NCI-H1930 (cell line): ENCODE results near the gene MFN2.
"Not testable (repeated sequence)": the region's sequence is repeated elsewhere in the genome, so short reads cannot be mapped to it uniquely, and the experiment has no call there.

Experiments
- DNase-seq, 2 experiments: peaks; one replicate each; lab custom pipeline; 2025; lab: John Stamatoyannopoulos, UW

Gene MFN2

DNA sequence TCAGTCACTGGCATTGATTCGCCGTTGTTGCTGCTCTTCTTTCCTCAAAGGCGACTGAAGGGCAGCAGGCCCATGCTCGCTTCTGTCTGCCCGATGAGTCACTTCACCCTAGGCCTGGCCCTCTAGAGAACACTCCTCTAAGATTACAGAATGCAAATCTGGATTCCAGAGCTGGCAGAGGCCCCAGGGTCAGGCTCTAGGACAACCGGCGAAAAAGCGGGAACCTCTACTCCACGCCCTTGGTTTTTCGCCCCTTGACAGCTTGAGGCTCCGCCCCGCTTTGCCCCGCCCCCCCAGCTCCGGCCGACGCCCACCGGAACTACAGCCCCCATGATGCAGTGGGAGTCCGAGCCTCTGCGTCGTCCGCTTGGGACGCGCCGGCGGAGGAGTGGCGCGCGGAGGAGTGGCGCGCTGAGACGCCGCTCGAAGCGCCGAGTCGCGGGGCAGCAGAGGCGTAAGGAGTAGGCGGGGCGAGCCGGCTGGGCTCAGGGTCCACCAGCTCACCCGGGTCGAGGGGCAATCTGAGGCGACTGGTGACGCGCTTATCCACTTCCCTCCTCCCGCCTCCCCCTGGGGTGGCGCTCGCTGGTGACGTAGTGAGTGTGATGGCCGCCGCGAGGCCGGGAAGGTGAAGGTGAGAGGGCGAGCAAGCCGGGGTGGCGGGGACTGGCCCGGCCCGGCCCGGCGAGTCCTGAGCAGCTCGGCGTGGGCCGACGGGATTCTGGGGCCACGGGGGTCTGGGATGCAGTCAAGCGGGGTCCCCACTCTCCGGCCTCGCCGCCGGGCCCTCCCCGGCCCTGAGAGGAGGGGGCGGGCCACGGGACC, at the start of gene MFN2:
MFN2 (plus strand) TSS at position 594 of the 825 bp plus-strand sequence. CDS start 8,725 bp downstream, outside the sequence.
- DNase-seq: peak; percentile 94 to 96

DNA sequence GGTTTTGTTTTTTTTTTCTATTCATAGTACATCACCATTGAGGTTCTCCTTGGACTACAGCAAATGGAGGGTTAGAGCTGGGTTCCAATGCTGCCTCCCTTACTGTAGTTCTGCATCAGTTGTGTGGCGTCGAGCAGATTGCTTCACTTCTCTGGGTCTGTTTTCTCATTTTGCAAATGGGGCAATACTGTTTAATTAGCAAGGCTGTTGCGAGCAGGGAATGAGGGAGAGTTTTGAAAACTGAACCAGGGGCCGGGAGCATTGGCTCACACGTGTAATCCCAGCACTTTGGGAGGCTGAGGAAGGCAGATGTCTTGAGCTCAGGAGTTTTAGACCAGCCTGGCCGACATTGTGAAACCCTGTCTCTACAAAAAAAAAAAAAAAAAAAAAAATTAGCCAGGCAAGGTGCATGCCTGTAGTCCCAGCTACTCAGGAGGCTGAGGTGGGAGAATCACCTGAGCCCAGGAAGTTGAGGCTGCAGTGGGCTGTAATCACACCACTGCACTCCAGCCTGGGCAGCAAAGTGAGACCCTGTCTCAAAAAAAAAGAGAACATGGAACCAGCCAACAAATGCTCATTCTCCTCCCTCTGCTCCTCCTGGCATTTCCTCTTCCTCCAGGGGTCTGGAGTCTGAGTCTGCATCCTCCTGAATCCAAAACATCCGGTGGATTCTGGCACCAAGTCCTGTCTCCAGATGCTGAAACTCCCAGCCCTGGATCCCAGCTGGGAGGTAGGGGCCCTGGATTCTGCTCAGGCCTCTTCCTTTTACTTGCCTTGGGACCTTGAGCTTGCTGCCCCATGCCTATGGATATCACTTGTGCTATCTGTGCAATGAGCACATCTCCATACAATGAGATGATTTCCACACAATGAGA, 49.4 kb upstream of the MFN2 start:
- DNase-seq: no peak

DNA sequence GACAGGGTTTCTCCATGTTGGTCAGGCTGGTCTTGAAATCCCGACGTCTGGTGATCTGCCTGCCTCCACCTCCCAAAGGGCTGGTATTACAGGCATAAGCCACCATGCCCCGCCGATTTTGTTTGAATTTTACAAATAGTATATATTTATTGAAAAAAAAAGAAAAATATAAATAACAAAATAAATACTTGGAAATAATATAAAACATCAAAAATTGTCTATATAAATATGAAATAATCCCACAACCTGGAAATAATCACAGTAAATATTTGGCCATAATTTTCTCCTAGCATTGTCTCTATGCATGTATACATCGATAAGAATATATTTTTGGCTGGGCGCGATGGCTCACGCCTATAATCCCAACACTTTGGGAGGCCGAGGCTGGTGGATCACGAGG, 48.4 kb upstream of the MFN2 start:
- DNase-seq: no peak

DNA sequence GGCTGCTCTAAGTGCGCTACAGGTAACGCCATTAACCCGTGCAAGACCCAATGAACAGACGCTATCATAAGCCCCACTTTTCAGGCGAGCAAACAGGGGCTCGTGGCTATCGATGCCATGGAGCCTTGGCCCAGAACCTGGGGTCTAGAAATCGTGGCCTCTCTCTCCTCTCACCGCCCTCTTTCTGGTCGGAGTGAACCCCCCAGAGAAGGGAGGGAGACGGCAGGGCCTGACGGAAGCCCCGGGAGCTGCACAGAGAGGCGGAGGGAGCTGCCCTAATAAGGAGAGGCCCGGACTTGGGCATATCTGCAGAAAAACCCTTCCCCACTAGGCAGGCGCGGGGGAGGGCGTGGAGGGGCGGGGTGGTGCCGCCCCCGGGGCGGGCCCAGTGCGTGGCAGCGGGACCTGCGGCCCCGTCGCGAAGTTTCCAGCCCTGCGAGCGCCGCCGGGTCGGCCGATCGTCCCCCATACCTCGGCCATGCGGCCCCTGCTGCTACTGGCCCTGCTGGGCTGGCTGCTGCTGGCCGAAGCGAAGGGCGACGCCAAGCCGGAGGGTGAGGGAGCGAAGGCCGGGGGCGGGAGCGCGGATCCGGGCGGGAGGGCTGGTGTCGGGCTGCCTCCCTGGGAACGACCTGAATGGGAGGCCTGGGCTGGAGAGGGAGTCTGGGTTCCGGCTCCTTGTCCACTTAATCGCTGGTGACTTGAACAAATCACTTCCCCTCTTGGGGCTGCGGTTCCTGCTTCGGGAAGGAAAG, 45.8 kb upstream of the MFN2 start, which contains the start of gene PLOD1:
PLOD1 (plus strand) TSS at position 416 of the 755 bp plus-strand sequence; CDS start at position 479, 63 bp downstream.
- DNase-seq: peak; percentile 22 to 28

DNA sequence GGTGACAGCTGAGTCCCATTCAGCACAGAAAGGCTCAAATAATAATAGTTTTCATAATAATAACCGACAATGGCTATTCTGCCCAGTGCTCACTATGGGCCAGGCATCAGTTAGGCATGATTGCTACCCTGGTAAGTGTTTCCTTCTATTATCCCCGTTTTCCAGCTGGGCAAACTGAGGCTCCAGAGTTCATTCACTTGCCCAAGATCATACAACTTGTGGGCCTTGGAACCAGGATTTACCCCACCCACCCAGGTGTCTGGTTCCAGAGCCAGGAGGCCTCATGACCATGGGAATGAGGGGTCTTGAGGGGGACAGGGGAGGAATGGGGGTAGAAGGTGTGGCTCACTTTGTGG, 45.2 kb upstream of the MFN2 start:
- DNase-seq: no peak

DNA sequence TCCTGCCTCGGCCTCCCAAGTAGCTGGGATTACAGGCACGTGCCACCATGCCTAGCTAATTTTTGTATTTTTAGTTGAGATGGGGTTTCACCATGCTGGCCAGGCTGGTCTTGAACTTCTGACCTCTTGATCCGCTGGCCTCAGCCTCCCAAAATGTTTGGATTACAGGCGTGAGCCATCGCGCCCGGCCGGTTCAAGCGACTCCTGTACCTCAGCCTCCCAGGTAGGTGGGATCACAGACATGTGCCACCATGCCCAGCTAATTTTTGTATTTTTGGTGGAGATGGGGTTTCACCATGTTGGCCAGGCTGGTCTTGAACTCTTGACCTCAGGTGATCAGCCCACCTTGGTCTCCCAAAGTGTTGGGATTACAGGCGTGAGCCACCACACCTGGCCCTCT, 44.5 kb upstream of the MFN2 start:
- not testable (repeated sequence) for DNase-seq

DNA sequence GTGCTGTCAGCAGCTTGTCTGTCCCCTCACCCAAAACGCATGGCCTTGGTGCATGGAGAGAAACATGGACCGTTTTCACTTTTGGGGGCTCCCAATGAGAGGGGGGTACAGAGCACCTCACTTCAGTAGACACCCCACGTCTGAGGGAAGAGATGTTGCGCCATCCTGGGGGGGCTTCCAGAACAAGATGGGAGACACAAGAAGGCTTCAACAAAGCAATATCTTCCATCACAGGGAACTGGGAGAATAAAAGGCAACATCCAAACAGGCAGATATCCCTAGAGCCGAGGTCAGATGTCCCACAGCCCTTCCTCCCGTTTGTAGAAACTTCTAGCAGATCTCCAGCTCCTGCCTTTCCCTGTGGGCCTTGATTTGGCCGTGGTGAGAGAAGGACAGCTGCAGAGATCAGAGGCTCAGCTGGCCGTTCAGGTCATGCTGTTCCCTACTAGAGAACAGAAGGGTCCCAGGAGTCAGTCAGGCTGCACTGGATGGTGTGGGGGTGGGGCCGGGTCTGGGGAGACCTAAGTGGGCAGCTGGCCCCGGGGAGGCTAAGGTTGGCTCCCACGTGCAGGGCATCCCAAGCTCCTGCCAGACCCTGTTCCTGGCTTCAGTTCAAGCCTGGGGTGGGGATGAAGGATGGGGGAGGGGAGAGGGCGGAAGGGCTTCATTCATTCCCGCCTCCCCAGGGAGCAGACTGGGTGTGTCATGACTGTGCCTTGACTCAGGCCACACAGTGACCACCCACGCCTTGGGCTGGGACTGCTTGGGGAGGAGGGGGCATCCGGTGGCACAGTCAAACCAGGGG, 41.3 kb upstream of the MFN2 start:
- no peak for DNase-seq

DNA sequence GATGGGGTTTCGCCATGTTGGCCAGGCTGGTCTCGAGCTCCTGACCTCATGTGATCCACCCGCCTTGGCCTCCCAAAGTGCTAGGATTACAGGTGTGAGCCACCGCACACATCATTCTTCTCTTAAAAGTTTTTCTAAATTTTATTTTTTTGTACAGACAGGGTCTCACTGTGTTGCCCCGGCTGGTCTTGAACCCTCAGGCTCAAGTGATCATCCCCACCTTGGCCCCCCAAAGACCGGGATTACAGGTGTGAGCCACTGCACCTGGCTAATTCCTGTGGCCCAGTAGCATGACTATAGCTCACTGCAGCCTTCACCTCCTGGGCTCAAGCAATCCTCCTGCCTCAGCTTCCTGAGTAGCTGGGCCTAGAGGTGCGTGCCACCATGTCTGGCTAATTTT, 40.5 kb upstream of the MFN2 start:
- DNase-seq: not testable (repeated sequence)

DNA sequence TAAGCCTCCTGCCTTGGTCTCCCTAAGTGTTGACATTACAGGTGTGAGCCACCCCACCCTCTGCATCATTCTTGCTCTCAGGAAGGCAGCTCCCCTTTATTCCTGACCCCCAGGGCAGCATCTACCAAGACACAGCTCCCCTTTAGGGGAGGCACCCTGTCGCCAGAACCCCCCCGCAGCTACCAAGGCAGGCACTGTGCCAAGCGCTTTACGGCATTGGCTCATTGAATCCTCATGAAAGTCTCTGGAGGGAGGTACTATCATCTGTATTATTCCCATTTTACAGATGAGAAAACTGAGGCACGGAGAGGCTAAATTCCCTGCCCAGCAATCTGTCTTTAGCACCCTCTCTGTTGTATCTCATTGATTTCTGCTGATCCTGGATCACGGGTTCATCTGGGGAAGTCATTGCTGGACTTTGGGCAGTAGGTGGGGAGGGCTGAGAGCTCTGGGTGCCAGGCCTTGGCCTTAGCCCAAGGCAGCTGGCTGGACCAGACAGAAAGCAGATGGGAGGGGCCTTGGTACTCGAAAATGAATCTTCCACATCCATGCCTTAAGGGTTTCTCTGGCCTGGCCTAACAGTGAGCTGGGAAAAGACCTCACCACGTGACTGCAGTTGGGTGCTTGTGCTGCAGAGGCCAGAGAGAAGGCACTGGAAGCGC, 39.9 kb upstream of the MFN2 start:
- DNase-seq: no peak

DNA sequence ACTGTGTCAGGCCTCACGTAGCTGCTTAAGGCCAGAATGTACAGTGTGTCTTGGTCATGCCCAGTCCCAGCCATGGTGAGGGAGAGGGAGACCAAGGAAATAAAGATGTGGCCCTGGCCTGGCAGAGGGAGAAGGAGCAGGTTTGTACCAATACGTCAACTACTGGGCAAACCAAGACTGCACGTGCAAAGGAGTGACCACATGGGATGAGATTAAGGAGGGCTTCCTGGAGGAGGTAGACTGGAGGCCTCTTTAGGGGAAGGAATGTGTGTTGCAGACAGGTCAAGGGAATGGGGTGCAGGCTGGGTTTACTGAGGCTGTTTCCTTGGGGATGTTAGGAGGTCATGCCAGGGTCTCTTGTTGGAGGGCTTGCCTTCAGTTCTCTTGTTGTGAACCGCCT, 38.0 kb upstream of the MFN2 start:
- no peak for DNase-seq

DNA sequence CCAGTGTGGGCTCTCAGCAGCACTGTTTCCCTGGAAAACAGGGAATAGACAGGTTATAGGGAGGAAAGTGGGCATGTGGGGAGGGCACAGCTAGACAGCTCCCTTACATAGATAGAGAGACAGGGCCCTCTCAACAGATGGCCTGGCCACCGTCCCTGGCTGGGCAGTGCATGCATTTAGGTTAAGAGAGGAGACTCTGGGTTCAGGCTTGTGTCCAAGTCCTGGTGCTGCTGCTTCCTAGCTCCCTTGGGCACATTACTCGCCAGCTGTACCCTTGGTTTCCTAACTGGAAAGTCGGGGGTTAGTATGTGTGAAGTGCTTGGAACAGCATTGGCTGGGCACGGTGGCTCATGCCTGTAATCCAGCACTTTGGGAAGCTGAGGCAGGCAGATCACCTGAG, 36.6 kb upstream of the MFN2 start:
- DNase-seq: no peak

DNA sequence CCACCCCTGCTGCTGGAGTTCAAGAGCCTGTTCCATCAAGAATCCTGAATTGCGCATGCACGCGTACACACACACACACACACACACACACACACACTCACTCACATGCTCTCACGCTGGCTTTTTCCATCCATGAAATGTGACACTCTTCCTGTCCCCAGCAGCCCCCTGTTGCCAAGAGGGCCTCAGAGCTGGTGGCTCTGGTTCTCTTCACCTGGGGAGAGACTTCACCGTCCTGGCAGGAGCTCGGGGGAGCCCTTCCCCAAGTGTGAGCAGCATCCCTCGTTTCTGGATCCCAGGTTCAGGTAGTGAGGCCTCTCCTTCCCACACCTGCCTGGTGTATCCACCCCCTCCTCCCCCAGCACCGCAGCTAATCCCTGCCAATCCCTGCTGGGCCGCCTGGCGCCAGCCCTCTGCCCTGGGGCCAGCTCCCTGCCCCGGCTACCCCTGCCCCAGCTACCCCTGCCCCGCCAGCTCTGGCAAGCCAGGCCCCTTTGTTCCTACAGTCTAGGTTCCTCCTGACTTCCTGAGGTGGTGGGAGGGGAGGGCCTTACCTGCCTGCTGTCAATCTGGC, 35.8 kb upstream of the MFN2 start:
- no peak for DNase-seq

DNA sequence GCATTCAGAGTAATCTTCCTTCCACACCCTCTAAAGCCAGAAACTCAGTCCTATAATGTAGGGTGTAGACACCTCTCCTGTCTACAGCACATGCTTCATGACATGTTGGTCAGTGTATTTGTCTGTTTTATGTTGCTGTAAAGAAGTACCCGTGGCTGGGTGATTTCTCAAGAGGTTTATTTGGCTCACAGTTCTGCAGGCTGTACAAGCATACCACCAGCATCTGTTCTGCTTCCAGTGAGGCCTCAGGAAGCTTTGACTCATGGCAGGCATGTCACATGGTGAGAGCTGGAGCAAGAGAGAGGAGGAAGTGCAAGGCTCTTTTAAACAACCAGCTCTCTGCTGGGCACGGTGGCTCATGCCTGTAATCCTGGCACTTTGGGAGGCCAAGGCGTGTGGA, 33.6 kb upstream of the MFN2 start:
- no peak for DNase-seq

DNA sequence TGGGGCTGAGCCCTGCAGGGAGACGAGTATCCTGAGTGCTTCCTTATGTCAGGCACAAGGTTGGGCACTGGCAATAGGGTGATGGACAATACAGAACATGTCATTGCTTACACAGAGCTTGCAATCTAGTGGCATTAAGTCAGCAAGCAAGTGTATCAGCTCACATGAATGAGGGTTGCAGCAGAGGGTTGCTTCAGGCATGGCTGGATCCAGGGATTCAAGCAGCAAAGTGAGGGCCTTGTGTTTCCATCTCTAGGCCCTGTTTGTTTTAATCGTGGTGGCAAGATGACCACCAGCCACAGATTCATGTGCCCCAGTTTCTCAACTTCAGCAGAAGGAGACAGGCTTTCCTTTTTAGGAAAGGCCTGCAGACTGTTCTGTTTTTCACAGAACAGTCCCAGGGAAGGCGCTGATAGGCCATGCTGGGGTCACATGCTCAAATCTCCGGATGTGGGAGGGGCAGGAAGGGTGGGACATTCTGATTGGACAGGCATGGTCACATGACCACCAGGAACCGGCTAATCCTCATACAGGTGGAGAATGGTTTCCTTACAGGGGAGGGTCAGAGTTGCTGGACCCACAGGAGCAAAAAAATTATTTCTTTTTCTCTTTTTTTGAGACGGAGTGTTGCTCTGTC, 31.3 kb upstream of the MFN2 start:
- no peak for DNase-seq

DNA sequence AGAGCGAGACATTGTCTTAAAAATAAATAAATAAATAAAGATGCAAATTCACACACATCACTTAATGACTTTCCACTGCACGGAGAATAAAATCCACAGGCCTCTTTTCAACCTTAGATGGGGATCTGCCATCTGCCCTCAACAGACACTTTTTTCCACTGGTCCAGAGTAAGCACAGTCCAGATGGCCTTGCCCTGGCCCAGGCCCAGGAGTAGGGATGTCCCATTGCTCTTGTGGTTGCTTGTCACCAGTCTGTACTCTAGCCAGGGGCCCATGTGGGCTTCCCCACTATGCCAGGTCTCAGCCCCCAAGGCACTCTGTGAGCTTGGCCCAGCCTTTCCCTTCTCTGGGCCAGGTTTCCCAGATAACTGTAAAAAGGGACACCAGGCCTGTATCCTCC, 28.3 kb upstream of the MFN2 start:
- DNase-seq: no peak

DNA sequence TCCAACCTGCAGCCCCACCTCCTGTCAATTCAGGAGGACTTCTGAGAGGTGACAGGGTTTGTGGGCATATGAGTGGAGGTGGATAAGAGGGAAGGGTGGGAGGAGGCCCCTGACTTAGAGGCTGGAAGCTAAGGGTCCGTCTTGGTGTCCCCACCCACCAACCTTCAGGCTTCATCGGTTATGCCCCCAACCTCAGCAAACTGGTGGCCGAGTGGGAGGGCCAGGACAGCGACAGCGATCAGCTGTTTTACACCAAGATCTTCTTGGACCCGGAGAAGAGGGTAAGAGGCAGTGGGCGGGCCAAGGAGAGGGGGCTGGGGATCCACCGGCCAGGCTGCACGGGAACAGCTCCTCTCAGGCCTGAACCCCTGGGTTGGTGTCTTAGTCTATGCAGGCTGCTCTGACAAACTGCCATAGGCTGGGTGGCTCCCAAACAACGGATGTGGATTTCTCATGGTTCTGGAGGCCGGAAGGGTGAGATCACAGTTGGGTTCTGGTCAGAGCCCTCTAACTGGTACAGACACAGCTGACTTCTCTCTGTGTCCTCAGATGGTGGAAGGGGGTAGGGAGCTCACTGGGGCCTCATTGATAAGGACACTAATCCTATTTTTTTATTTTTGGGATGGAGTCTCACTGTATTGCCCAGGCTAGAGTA, 27.7 kb upstream of the MFN2 start:
- DNase-seq: no peak

DNA sequence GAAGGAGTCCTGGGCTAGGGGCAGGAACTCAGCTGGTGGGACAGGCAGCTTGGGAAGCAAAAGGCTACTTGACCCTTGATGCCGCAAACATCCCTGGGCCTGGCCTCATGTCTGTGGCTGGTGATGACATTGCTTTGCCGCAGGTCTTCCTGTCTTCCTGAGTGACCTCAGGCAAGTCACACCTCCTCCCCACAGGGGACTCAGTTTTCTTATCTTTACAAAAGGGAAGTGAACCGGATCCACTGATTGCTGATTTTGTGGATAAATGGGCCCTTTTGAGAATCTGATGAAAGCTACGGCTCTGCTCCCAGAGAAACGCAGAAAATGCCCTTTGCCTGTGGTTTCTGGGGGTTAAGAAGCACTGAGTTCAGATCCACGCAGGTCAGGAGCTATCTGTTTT, 25.0 kb upstream of the MFN2 start:
- no peak for DNase-seq

DNA sequence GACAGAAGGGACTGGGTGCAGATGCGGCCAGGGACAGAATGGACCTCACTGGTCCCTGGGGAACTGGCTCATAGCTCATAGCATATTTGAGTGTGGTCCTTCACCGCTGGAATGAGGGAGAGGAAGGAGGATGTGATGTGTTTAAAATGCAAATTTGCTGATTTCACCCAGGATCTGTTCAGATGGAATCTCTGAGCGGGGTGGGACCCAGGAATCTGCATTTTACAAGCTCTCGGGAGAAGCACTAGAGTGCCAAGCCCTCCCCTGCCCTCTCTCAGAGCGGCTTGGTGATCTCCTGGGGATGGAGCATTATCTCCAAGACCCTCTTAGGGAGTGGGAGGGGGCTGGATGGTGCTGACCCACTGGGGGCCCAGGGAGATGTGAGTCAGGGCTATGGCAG, 22.8 kb upstream of the MFN2 start:
- no peak for DNase-seq

DNA sequence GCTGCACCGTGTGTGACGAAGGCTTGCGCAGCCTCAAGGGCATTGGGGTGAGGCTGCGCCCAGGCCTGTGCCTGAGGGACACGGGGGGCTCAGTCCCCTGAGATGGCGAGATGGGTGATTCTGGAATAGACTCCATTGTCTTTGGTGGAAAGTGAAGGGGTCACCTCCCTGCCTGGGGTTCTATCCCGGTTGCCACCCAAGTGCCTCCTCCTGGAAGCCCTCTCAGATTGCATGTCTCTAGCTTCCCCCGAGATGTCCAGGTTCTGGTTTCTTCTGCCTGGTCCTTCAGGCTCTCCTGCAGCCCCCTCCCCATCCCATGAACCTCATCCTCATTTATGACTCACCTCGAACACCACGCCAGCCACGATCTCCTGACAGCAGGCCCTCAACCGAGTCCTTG, 22.3 kb upstream of the MFN2 start:
- DNase-seq: no peak

DNA sequence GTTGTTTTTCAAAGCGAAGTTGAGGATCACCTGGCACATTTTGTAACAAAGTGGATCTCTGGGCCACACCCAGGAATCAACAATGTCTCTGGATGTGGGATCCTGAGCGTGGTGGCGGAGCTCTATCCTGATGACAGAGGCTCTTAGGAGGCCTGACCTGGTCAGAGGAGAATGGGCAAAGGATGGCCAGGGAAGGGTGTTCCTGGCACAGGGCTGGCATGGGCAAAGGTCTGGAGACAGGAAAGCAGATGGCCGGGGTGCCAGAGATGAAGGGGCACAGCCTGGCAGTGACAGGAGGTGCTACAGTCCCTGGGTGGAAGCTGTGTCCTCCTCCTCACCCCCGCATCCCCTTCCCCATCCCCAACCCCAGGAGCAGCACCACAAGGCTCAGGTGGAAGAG, 20.0 kb upstream of the MFN2 start:
- DNase-seq: no peak
